ENCODE measurements around the gene RBMS1.

RBMS1 gene

GRCh38 chr2:160493227-160494028 is at the start of gene RBMS1:
TSS of gene RBMS1 (minus strand) at chr2:160493807. CDS start at chr2:160493363, 444 bp downstream.
- peak; percentile 54 for DNase-seq

GRCh38 chr2:160541745-160542144 is 48.1 kb upstream of the RBMS1 start:
- H3K4me1 Mint-ChIP-seq = no peaks in the 10 kb centered on the region
- DNase-seq (no peak), ATAC-seq (no peak)
- no peaks in the 10 kb centered on the region for H3K36me3 Mint-ChIP-seq (ENCODE audit: low read depth)
- no peaks in the 10 kb centered on the region for H3K9me3 Mint-ChIP-seq
- H3K27ac Mint-ChIP-seq = no peak overlapping the region
- H3K4me3 Mint-ChIP-seq = no peak overlapping the region
- H3K27me3 Mint-ChIP-seq = no peaks in the 10 kb centered on the region

More at GRCh38 chr2:160493227-160494028, at the start of gene RBMS1:
- peaks cover 2% of the 10 kb centered on the region for H3K27me3 Mint-ChIP-seq
- no peaks in the 10 kb centered on the region for H3K9me3 Mint-ChIP-seq
- H3K27ac Mint-ChIP-seq = peak within 1 kb of the TSS; percentile 91
- H3K4me1 Mint-ChIP-seq = peaks cover 62% of the 10 kb centered on the region
- ATAC-seq = peak; percentile 26
- H3K4me3 Mint-ChIP-seq = peak within 1 kb of the TSS; percentile 91
- H3K36me3 Mint-ChIP-seq (ENCODE audit: low read depth) = no peaks in the 10 kb centered on the region

GRCh38 chr2:160538559-160539355 is 45.1 kb upstream of the RBMS1 start:
- H3K4me1 Mint-ChIP-seq = no peaks in the 10 kb centered on the region
- no peak overlapping the region for H3K4me3 Mint-ChIP-seq
- ATAC-seq (no peak), DNase-seq (no peak)
- no peaks in the 10 kb centered on the region for H3K36me3 Mint-ChIP-seq (ENCODE audit: low read depth)
- H3K27me3 Mint-ChIP-seq = no peaks in the 10 kb centered on the region
- H3K9me3 Mint-ChIP-seq = no peaks in the 10 kb centered on the region
- no peak overlapping the region for H3K27ac Mint-ChIP-seq

GRCh38 chr2:160538115-160538514 is 44.5 kb upstream of the RBMS1 start:
- no peak overlapping the region for H3K27ac Mint-ChIP-seq
- H3K27me3 Mint-ChIP-seq = no peaks in the 10 kb centered on the region
- no peaks in the 10 kb centered on the region for H3K36me3 Mint-ChIP-seq (ENCODE audit: low read depth)
- H3K9me3 Mint-ChIP-seq = no peaks in the 10 kb centered on the region
- no peak for ATAC-seq
- DNase-seq = no peak
- H3K4me3 Mint-ChIP-seq = no peak overlapping the region
- H3K4me1 Mint-ChIP-seq = no peaks in the 10 kb centered on the region

- Mint-ChIP-seq H3K27me3 (no peaks in the 10 kb centered on the region), H3K9me3 (no peaks in the 10 kb centered on the region), H3K36me3 (ENCODE audit: low read depth) (no peaks in the 10 kb centered on the region), H3K4me3 (no peak overlapping the region), H3K4me1 (no peaks in the 10 kb centered on the region), H3K27ac (no peak overlapping the region)
- ATAC-seq (no peak), DNase-seq (no peak)
Observed at GRCh38 chr2:160534996-160535395, 41.4 kb upstream of the RBMS1 start.

GRCh38 chr2:160534249-160534648 is 40.6 kb upstream of the RBMS1 start:
- Mint-ChIP-seq H3K27me3 (no peaks in the 10 kb centered on the region), H3K4me3 (no peak overlapping the region), H3K27ac (no peak overlapping the region), H3K36me3 (ENCODE audit: low read depth) (no peaks in the 10 kb centered on the region), H3K4me1 (no peaks in the 10 kb centered on the region), H3K9me3 (no peaks in the 10 kb centered on the region)
- ATAC-seq (no peak), DNase-seq (no peak)

GRCh38 chr2:160533482-160533881 is 39.9 kb upstream of the RBMS1 start:
- DNase-seq = no peak

GRCh38 chr2:160532388-160532787 is 38.8 kb upstream of the RBMS1 start:
- H3K4me3 Mint-ChIP-seq = no peak overlapping the region
- DNase-seq (no peak), ATAC-seq (no peak)
- no peaks in the 10 kb centered on the region for H3K9me3 Mint-ChIP-seq
- H3K36me3 Mint-ChIP-seq (ENCODE audit: low read depth) = no peaks in the 10 kb centered on the region
- H3K27ac Mint-ChIP-seq = no peak overlapping the region
- no peaks in the 10 kb centered on the region for H3K27me3 Mint-ChIP-seq
- no peaks in the 10 kb centered on the region for H3K4me1 Mint-ChIP-seq

More at GRCh38 chr2:160533482-160533881, 39.9 kb upstream of the RBMS1 start:
- ATAC-seq = no peak
- no peak overlapping the region for H3K4me3 Mint-ChIP-seq
- H3K27ac Mint-ChIP-seq = no peak overlapping the region
- H3K36me3 Mint-ChIP-seq (ENCODE audit: low read depth) = no peaks in the 10 kb centered on the region
- H3K4me1 Mint-ChIP-seq = no peaks in the 10 kb centered on the region
- H3K9me3 Mint-ChIP-seq = no peaks in the 10 kb centered on the region
- no peaks in the 10 kb centered on the region for H3K27me3 Mint-ChIP-seq

GRCh38 chr2:160522951-160523710 is 29.5 kb upstream of the RBMS1 start:
- no peaks in the 10 kb centered on the region for H3K4me1 Mint-ChIP-seq
- H3K36me3 Mint-ChIP-seq (ENCODE audit: low read depth) = no peaks in the 10 kb centered on the region
- no peaks in the 10 kb centered on the region for H3K27me3 Mint-ChIP-seq
- ATAC-seq (no peak), DNase-seq (no peak)
- no peak overlapping the region for H3K27ac Mint-ChIP-seq
- no peaks in the 10 kb centered on the region for H3K9me3 Mint-ChIP-seq
- H3K4me3 Mint-ChIP-seq = no peak overlapping the region

- DNase-seq (no peak), ATAC-seq (no peak)
- Mint-ChIP-seq H3K27me3 (peaks cover 2% of the 10 kb centered on the region), H3K27ac (no peak overlapping the region), H3K4me1 (peaks cover 30% of the 10 kb centered on the region), H3K4me3 (no peak overlapping the region), H3K36me3 (ENCODE audit: low read depth) (no peaks in the 10 kb centered on the region), H3K9me3 (no peaks in the 10 kb centered on the region)
Observed at GRCh38 chr2:160517731-160518130, 24.1 kb upstream of the RBMS1 start.

- Mint-ChIP-seq H3K27ac (peak overlapping the region; percentile 64), H3K9me3 (no peaks in the 10 kb centered on the region), H3K36me3 (ENCODE audit: low read depth) (no peaks in the 10 kb centered on the region), H3K27me3 (peaks cover 2% of the 10 kb centered on the region), H3K4me3 (peak overlapping the region; percentile 32), H3K4me1 (peaks cover 36% of the 10 kb centered on the region)
- DNase-seq = no peak
- ATAC-seq = peak; percentile 88
Observed at GRCh38 chr2:160516547-160517365, 23.1 kb upstream of the RBMS1 start.

- peaks cover 2% of the 10 kb centered on the region for H3K27me3 Mint-ChIP-seq
- H3K36me3 Mint-ChIP-seq (ENCODE audit: low read depth) = no peaks in the 10 kb centered on the region
- DNase-seq (no peak), ATAC-seq (no peak)
- no peaks in the 10 kb centered on the region for H3K9me3 Mint-ChIP-seq
- peaks cover 39% of the 10 kb centered on the region for H3K4me1 Mint-ChIP-seq
- no peak overlapping the region for H3K27ac Mint-ChIP-seq
- H3K4me3 Mint-ChIP-seq = no peak overlapping the region
Observed at GRCh38 chr2:160515120-160515519, 21.5 kb upstream of the RBMS1 start.

GRCh38 chr2:160513120-160513519 is 19.5 kb upstream of the RBMS1 start:
- no peak for DNase-seq
- Mint-ChIP-seq H3K9me3 (no peaks in the 10 kb centered on the region), H3K4me1 (peaks cover 39% of the 10 kb centered on the region)

GRCh38 chr2:160512491-160512890 is 18.9 kb upstream of the RBMS1 start:
- no peak overlapping the region for H3K27ac Mint-ChIP-seq
- peaks cover 38% of the 10 kb centered on the region for H3K4me1 Mint-ChIP-seq
- ATAC-seq (no peak), DNase-seq (no peak)
- peaks cover 2% of the 10 kb centered on the region for H3K27me3 Mint-ChIP-seq
- H3K4me3 Mint-ChIP-seq = no peak overlapping the region
- no peaks in the 10 kb centered on the region for H3K9me3 Mint-ChIP-seq
- H3K36me3 Mint-ChIP-seq (ENCODE audit: low read depth) = no peaks in the 10 kb centered on the region

More at GRCh38 chr2:160513120-160513519, 19.5 kb upstream of the RBMS1 start:
- Mint-ChIP-seq H3K4me3 (no peak overlapping the region), H3K27ac (no peak overlapping the region), H3K36me3 (ENCODE audit: low read depth) (no peaks in the 10 kb centered on the region), H3K27me3 (peaks cover 2% of the 10 kb centered on the region)
- no peak for ATAC-seq
